K562 (cell line): ENCODE data around the gene PSRC1. TPM values are rescaled to one million over a fixed set of nuclear protein-coding genes. Genes with fewer than 3 reads are reported as not detected.

Experiments
- EZH2 ChIP-seq: IDR thresholded peaks from 2 replicates; pipeline ENCODE4 v1.6.1; 2012; ENCODE audit warnings: low read depth, mild to moderate bottlenecking, inconsistent platforms, low read length, borderline replicate concordance
- FOXJ2 ChIP-seq: fragments of 200-800 bp; sonication (Bioruptor generic); IDR thresholded peaks from 2 replicates; pipeline ENCODE4 v1.6.1; 2016; ENCODE audit warnings: missing genetic modification characterization, missing compliant biosample characterization
- HDGF ChIP-seq: fragments of 450-650 bp; IDR thresholded peaks from 2 replicates; pipeline ENCODE4 v1.6.1; 2016
- MIER1 ChIP-seq: fragments of 450-650 bp; IDR thresholded peaks from 2 replicates; pipeline ENCODE4 v1.6.1; 2016; ENCODE audit warnings: antibody characterized with exemption, mild to moderate bottlenecking, low read depth
- RCOR1 ChIP-seq, 2 experiments: IDR thresholded peaks; 2 replicates each; pipeline ENCODE4 v1.6.1; 2012; ENCODE audit warnings: low read depth in 2 of 2, low read length in 2 of 2, borderline replicate concordance in 1 of 2, improper control_type of control experiment in 1 of 2
- SNIP1 ChIP-seq: fragments of 450-650 bp; IDR thresholded peaks from 2 replicates; pipeline ENCODE4 v1.7.1; 2017; ENCODE audit warnings: low read depth, mild to moderate bottlenecking
- STAT5B ChIP-seq: fragments of 250-450 bp; sonication (Bioruptor Pico); IDR thresholded peaks from 2 replicates; pipeline ENCODE4 v1.8.0; 2021; ENCODE audit warnings: mild to moderate bottlenecking, inconsistent platforms
- TBL1XR1 ChIP-seq, 2 experiments: IDR thresholded peaks; 2 replicates each; pipeline ENCODE4 v1.6.1; 2012; ENCODE audit warnings: improper control_type of control experiment in 2 of 2, low read length in 2 of 2, mild to moderate bottlenecking in 1 of 2
- TCF7L2 ChIP-seq: fragments of 150-350 bp; IDR thresholded peaks from 2 replicates; pipeline ENCODE4 v1.6.1; 2016; ENCODE audit warnings: low read depth, mild to moderate bottlenecking, low read length, moderate library complexity
- ZKSCAN1 ChIP-seq: fragments of 150-350 bp; IDR thresholded peaks from 2 replicates; pipeline ENCODE4 v1.6.1; 2016; ENCODE audit warnings: low read depth, low read length
- polyA plus RNA-seq, 8 experiments: library from polyadenylated mRNA; depleted of rRNA in 4 of 8; stranded (reverse) in 5 of 8; unstranded in 3 of 8; fragments of >200 nt; fragmentation: Nextera tagmentation in 2 of 8; fragmentation: Illumina TruSeq in 1 of 8; extraction: Ambion mirVana in 2 of 8; extraction: Trizol in 1 of 8; gene quantifications; 2 replicates each; pipeline versions ENCODE4 v1.2.1 to v1.2.3, GENCODE V29; 2011 to 2014; ENCODE audit warnings: inconsistent platforms in 1 of 8, missing spikeins in 1 of 8
- total RNA-seq, 7 experiments: library from RNA; depleted of rRNA in 6 of 7; stranded (reverse); fragments of >200 nt in 6 of 7; fragmentation: Illumina TruSeq in 2 of 7; extraction: Trizol in 2 of 7; gene quantifications; 2 replicates each; pipeline versions ENCODE4 v1.2.1 to v1.2.3, GENCODE V29; 2011 to 2021; ENCODE audit warnings: low replicate concordance in 1 of 7
- TF ChIP-seq, protein P1 (sequence below): fragments of 250-450 bp; sonication (Bioruptor Pico); IDR thresholded peaks from 2 replicates; pipeline ENCODE4 v1.4.0; 2020; ENCODE audit warnings: mild to moderate bottlenecking, moderate library complexity
- TF ChIP-seq, protein P2 (sequence below): sonication (generic); formaldehyde crosslinking; IDR thresholded peaks from 2 replicates; pipeline ENCODE4 v1.8.0; 2022; ENCODE audit warnings: mild to moderate bottlenecking, missing genetic modification reagents
- TF ChIP-seq, protein P3 (sequence below): fragments of 250-450 bp; sonication (Bioruptor Pico); IDR thresholded peaks from 2 replicates; pipeline ENCODE4 v1.4.0; 2020
- TF ChIP-seq, protein P4 (sequence below): fragments of 450-650 bp; IDR thresholded peaks from 2 replicates; pipeline ENCODE4 v1.6.1; 2016; ENCODE audit warnings: mild to moderate bottlenecking

Gene PSRC1
- total and polyA plus RNA-seq, 9 of the 15 experiments (the other 6 are each of a cell fraction or from before 2014, with no cell fraction given), result 6.5 to 65.2 (median 39.3) TPM

DNA sequence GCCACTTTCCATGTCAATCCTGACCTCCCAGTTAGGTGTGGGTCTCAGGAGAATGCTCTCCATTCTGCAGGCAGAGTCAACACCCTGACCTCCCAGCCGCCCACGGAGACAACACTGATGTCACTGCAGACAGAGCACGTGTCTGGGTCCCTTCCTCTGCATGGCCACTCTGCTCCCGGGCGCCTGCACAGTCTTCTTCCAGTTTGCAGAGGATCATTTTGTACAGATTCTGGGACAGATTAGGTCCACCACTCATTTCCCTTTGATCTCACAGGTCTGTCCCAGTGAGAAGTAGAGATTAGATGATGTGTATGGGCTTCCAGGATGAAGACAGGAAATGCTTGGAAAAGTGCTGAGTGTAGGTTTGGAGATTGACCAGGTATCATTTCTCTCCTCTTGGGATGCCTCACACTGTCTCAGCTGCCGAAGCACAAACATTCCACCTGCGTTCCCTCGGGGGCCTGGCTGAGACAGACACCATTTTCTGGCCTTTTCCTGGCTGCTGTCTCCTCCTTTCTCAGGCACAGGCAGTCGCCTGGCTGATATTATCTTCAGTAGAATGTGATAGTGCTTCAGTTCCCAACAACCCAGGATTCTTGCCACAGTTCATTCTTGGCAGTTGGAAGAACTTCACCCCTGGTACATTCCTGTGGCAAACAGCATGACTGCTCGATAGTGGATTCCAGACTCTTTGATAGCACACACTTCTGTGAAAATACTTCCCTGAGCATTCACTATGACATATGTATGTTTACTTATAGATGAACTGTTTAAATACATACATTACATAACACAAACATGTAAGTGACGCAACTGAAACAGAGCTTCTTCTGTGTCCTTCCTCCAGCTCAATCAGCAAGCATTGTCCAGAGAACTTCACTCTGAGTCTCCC is 16.0 kb upstream of the PSRC1 start (continued):
- TF ChIP-seq, protein P1, sequence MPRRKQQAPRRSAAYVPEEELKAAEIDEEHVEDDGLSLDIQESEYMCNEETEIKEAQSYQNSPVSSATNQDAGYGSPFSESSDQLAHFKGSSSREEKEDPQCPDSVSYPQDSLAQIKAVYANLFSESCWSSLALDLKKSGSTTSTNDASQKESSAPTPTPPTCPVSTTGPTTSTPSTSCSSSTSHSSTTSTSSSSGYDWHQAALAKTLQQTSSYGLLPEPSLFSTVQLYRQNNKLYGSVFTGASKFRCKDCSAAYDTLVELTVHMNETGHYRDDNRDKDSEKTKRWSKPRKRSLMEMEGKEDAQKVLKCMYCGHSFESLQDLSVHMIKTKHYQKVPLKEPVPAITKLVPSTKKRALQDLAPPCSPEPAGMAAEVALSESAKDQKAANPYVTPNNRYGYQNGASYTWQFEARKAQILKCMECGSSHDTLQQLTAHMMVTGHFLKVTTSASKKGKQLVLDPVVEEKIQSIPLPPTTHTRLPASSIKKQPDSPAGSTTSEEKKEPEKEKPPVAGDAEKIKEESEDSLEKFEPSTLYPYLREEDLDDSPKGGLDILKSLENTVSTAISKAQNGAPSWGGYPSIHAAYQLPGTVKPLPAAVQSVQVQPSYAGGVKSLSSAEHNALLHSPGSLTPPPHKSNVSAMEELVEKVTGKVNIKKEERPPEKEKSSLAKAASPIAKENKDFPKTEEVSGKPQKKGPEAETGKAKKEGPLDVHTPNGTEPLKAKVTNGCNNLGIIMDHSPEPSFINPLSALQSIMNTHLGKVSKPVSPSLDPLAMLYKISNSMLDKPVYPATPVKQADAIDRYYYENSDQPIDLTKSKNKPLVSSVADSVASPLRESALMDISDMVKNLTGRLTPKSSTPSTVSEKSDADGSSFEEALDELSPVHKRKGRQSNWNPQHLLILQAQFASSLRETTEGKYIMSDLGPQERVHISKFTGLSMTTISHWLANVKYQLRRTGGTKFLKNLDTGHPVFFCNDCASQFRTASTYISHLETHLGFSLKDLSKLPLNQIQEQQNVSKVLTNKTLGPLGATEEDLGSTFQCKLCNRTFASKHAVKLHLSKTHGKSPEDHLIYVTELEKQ, result no peak
- TF ChIP-seq RCOR1 (IDR thresholded peaks at IDR 0.05; ENCODE audit: borderline replicate concordance in 1 of 2, low read depth in 2 of 2, low read length in 2 of 2) (peak in 1 of 2 experiments; percentile 21; a peak in 1 of 4 replicates), STAT5B (no peak), TBL1XR1 (IDR thresholded peaks at IDR 0.05; ENCODE audit: low read length in 2 of 2) (no peak; a peak in 1 of 4 replicates), EZH2 (no peak), TCF7L2 (no peak), ZKSCAN1 (no peak), SNIP1 (no peak; the same call in 1 of the 2 replicates), FOXJ2 (no peak), HDGF (no peak), MIER1 (no peak)
- TF ChIP-seq, protein P2, sequence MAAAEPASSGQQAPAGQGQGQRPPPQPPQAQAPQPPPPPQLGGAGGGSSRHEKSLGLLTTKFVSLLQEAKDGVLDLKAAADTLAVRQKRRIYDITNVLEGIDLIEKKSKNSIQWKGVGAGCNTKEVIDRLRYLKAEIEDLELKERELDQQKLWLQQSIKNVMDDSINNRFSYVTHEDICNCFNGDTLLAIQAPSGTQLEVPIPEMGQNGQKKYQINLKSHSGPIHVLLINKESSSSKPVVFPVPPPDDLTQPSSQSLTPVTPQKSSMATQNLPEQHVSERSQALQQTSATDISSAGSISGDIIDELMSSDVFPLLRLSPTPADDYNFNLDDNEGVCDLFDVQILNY (CRISPR knock-in tag), result no peak
- TF ChIP-seq, protein P3, sequence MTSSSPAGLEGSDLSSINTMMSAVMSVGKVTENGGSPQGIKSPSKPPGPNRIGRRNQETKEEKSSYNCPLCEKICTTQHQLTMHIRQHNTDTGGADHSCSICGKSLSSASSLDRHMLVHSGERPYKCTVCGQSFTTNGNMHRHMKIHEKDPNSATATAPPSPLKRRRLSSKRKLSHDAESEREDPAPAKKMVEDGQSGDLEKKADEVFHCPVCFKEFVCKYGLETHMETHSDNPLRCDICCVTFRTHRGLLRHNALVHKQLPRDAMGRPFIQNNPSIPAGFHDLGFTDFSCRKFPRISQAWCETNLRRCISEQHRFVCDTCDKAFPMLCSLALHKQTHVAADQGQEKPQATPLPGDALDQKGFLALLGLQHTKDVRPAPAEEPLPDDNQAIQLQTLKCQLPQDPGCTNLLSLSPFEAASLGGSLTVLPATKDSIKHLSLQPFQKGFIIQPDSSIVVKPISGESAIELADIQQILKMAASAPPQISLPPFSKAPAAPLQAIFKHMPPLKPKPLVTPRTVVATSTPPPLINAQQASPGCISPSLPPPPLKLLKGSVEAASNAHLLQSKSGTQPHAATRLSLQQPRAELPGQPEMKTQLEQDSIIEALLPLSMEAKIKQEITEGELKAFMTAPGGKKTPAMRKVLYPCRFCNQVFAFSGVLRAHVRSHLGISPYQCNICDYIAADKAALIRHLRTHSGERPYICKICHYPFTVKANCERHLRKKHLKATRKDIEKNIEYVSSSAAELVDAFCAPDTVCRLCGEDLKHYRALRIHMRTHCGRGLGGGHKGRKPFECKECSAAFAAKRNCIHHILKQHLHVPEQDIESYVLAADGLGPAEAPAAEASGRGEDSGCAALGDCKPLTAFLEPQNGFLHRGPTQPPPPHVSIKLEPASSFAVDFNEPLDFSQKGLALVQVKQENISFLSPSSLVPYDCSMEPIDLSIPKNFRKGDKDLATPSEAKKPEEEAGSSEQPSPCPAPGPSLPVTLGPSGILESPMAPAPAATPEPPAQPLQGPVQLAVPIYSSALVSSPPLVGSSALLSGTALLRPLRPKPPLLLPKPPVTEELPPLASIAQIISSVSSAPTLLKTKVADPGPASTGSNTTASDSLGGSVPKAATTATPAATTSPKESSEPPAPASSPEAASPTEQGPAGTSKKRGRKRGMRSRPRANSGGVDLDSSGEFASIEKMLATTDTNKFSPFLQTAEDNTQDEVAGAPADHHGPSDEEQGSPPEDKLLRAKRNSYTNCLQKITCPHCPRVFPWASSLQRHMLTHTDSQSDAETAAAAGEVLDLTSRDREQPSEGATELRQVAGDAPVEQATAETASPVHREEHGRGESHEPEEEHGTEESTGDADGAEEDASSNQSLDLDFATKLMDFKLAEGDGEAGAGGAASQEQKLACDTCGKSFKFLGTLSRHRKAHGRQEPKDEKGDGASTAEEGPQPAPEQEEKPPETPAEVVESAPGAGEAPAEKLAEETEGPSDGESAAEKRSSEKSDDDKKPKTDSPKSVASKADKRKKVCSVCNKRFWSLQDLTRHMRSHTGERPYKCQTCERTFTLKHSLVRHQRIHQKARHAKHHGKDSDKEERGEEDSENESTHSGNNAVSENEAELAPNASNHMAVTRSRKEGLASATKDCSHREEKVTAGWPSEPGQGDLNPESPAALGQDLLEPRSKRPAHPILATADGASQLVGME (CRISPR knock-in tag), result no peak
- TF ChIP-seq, protein P4, sequence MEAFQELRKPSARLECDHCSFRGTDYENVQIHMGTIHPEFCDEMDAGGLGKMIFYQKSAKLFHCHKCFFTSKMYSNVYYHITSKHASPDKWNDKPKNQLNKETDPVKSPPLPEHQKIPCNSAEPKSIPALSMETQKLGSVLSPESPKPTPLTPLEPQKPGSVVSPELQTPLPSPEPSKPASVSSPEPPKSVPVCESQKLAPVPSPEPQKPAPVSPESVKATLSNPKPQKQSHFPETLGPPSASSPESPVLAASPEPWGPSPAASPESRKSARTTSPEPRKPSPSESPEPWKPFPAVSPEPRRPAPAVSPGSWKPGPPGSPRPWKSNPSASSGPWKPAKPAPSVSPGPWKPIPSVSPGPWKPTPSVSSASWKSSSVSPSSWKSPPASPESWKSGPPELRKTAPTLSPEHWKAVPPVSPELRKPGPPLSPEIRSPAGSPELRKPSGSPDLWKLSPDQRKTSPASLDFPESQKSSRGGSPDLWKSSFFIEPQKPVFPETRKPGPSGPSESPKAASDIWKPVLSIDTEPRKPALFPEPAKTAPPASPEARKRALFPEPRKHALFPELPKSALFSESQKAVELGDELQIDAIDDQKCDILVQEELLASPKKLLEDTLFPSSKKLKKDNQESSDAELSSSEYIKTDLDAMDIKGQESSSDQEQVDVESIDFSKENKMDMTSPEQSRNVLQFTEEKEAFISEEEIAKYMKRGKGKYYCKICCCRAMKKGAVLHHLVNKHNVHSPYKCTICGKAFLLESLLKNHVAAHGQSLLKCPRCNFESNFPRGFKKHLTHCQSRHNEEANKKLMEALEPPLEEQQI, result no peak
